NOMO-1 (cell line): ENCODE measurements around the gene TBKBP1.
"Not testable (repeated sequence)": the region's sequence is repeated elsewhere in the genome, so short reads cannot be mapped to it uniquely, and the experiment has no call there.

Experiments used
- DNase-seq, 2 experiments: peaks; one replicate each; lab custom pipeline; 2025; ENCODE audit not compliant: unreplicated experiment in 2 of 2; lab: John Stamatoyannopoulos, UW

Gene TBKBP1

DNA sequence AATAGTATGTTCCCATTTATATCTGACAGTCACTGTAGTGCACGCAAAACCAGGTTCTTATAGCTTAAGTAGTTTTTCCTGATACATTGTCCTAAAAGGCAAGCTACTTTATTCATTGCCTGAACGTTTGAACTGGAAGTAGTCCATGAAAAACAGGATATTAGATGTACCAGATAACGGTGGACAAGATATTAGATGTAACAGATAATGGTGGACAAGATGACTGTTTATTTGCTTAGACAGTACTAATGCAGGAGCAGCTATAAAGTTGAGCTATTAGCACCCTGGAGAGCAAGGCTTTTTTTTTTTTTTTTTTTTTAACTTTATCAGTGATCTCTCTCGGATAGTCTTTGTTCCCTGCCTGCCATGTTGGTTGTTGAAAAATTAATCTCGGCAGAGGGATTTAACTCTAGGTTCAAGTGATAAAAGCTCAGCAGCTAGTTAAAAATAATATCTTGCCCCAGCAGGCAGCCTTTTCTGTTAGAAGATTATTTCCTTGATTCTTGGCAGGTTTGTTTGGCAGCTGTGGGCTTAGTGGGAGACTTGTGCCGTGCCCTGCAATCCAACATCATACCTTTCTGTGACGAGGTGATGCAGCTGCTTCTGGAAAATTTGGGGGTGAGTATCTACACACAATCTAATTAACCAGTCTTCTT lies 17.3 kb upstream of the TBKBP1 start:
- no peak for DNase-seq

DNA sequence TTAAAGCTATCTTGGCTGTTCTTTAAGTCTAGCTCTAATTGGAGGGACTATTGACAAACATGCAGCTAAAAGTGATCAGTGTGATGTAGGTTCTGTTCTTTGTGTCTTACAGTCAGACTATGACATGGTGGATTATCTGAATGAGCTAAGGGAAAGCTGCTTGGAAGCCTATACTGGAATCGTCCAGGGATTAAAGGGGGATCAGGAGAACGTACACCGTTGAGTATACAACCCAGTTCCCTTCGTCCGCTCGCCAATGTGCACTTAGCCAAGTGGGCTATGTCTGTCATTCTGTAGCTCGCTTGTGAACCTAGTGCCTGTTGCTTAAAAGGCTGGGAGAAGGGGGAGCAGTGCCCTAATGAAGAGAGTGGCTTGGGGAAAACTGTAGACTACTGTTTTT lies 15.8 kb upstream of the TBKBP1 start:
- no peak for DNase-seq

DNA sequence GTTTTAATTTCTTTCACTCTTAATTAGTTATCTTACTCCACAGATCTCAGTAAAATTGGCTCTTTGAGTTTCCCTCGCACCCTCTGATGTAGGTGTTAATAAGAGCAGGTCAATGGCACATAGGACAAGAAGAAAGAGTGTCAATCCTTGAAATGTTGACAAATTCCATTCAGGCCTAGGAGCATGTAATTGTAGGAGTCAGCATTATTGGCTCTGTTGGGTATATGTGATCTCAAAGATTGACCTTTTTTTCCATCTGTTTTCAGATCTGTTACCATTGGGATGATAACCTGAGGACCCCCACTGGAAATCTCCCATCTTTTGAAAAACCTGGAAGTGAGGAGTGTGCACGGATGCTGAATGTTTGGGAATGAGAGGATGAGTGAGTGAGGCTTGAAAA lies 11.8 kb upstream of the TBKBP1 start:
- no peak for DNase-seq

GRCh38 chr17:47682727-47683126 lies 11.2 kb upstream of the TBKBP1 start:
- DNase-seq: not testable (repeated sequence)

GRCh38 chr17:47684025-47684424 lies 9.9 kb upstream of the TBKBP1 start:
- DNase-seq: no peak

DNA sequence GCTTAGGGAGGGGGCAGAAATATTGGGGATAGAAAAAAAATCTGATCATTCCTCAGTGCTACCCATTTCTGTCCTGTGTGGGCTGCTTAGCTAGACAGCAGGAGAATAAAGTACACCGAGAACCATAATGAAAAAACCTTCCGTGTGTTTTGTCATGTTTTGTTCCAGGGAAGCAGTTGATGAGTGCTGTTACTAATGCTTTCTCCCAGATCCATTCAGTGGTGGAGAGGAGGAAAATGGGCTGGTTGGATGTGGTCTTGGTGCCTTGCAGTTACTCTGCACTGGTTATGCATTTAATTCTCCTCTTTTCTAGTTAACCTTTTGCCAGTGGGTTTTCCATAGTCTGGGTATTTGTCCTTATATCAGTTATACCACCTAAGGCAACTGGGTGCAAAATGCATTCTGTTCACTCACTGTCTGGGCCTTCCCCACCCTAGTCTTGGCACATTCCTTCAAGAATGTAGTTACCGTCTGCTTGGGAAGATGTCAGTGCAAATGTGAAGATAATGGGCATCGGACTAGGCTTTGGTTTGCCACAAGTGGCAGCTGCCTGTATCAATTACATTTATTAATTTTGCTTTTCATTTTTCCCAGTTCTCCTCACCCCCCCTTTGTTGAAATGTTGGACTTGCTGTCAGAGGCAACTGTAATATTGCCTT lies 9.3 kb upstream of the TBKBP1 start:
- no peak for DNase-seq

DNA sequence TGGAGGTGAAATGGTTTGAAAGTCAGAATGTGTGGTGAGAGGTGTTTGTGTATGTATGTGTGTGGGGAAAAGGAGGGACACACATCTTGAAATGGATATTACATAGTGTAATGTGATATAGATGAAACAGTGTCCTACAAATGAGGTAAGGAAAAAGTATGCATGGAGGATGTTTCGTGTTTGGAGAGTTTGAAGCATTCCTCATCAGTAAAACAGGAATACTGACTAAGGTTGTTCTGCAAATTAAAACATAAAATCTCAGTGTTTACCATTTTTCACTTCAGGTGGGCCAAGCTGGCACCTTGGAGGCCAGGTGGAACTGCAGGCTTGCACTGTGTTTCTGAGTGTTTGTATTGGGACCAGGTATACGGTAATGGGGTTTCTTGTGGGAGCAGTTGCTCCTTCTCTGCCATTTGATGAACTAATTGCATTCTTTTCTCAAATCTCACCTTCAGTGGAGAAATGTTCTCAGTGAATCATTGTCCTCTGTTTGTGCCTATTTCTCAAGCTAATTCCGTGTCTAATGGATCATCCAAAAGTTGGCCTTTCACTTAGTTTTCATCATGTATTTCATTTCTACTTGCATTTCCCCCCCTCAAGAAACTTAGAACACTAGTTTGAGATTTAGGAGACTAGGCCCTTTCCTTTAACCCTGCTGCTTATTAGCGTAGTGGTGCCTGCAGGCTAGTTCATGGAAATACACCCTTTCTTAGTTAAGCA lies 8.2 kb upstream of the TBKBP1 start:
- DNase-seq: no peak

DNA sequence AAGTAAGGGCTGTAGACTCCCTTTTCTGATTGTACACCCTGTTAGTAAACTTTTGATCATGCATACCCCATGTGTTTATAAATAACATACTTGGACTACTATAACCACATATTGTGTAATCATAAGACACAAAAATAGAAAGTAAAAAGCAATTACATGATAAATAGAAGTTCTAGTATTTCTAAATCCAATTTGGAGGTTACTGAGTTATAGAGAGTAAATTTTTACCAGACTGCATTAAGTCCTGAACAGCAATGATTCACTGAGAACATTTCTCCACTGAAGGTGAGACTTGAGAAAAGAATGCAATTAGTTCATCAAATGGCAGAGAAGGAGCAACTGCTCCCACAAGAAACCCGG lies 7.7 kb upstream of the TBKBP1 start:
- DNase-seq: no peak

GRCh38 chr17:47686664-47687327 lies 7.2 kb upstream of the TBKBP1 start:
- no peak for DNase-seq

GRCh38 chr17:47687328-47687690 lies 6.7 kb upstream of the TBKBP1 start:
- DNase-seq: no peak

DNA sequence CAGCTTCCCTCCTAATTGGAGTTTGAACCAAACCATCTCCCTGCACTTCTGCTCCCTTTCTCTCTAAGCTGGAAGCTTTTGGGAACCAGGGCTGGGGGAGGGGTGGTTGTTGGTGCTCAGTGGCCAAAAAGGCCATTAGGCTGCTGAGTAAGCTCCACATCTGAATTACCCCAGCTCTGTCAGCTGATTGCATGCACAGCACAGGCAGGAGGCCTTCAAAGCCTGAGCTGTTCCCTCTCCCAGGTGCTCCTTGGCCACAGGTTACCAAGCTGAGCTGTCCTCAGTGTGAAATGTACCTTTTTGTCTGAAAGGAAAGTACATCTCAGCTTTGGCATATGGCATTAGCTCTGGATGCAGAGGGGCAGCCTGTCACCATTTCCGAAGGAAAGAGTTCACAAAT lies 6.2 kb upstream of the TBKBP1 start:
- no peak for DNase-seq

DNA sequence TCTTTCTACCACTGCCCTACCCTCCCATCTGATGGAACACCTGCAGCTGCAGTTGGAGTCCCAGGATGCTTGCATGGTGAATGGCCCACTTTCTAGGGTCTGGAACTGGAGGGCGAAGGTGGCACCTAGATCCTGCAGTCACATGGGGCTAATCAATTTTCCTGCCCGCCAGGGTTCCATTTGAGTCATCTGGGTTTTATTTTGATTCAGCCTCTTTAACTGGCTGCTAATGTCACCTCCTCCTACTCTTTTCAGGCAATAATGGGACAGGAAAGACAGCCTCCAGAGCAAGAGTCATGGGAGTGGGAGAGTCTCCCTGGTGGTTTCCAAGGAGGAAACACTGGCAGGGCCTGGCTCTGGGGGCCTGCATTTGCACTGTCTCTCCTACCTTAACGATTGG lies 3.8 kb upstream of the TBKBP1 start:
- no peak for DNase-seq

- DNase-seq: no peak
Observed at GRCh38 chr17:47692137-47692894, 1.6 kb upstream of the TBKBP1 start.

DNA sequence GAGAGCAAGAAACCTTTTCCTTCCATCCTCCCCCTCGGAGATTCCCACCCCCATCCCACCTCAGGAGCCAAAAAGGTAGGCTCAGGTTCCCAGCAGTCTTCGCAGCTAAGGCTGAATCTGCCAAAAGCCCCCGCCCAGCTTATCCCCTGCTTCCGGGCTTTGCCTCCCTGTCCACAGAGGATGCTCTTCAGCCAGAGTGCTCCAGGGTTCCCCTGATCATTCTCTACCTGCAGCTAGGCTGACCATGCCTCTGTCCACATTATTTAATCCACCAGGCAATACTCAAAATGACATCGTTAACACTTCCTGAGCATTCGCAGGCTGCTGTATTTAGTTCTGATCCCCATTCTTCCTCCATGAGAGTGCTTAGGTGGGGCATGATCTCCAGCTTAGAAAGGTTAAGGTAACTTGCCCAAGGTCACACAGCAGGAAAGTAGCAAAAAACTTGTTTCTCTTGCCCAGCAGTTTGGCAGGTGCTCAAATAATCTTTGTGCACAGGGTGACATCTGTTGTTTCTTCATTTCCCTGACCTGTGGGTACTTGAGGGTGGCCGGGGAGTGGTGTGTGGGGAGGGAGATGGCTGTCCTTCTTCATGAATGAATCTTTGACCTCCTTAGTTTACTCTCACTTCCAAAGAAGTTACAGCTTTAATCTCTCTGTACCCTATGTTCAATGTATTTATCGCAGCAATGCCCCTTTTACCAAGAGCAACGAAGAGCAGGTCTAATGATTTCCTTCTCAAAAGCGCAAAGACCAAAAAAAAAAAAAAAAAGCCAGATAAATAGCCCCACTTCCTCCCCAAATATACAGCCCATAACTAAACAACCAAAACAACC lies 848 bp upstream of the TBKBP1 start:
- no peak for DNase-seq

DNA sequence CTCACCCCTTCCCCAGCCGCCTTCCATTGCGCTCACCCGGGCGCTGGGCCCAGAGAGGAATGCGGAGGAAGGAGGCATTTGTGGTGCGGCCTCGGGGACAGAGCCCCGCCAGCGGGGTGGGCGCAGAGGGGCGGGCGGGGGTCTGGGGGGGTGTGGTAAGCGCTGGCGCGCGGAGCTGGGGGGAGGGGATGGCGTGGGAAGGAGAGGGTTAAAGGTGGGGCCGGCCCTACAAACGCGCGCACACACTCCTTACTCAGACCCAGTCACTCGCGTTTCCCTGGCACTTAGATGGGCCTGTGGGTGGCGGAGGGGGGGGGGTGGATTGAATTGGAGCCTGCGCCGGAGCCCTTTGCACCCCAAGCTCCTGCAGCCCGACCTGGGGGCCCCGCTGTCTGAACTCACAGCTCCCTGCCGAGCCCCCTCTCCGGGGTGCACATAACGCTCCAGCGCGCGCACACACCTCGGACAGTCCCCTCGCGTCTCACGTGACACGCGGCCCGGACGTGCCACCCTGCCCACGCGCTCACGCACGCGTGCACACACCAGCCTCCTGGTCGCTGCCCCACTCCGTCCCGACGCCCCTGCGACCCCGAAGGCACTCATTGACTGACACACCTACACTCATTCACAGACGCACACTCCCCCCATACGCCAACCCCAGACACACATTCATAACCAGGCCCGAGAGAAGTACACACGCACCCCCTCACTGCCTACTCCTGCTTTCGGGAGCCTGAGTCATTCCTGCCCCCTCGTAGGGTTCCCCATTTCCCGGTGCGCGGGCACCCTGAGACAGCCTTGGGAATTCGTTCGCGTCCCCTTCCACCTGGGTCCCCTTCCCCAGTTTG lies 844 bp downstream of the TBKBP1 start:
- peak; percentile 57 to 67 for DNase-seq

DNA sequence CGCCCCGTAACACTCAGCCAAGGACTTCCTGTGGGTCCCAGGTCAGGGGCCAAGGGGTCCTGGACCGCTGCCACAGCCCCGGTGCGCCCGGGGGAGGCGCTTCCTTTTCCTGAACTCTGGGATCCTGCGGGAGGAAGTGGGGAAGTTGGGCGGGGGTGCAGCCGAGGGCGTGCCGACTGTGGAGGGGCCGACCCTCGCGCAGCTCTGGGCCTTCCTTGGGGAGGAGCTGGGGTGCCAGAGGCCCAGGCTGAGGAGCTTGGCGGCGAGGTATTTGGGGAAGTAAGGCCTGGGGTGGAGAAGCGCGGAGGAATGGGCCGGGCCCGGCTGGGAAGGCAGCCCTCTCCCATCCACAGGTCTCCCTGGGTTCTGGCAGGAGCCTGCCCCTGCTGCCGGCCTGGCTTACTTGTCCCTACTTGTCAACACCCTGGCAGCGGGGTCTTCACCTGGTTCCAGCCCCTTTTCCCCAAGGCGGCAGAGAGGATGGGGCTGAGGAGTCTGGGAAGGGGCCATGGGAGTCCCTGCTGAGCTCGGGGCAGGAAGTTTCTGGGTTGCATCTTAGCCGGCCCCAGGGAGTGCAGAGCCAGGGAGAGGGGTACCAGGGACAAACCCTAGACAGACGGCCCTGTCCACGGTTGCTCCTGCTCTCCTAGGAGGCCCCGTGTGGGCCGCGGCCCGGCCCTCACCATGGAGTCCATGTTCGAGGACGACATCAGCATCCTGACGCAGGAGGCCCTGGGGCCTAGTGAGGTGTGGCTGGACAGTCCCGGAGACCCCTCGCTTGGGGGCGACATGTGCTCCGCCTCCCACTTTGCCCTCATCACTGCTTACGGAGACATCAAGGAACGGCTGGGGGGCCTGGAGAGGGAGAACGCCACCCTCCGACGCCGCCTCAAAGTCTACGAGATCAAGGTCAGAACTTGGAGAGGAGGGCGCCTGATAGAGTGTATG lies 1.7 kb downstream of the TBKBP1 start:
- DNase-seq: peak; percentile 51 to 64

- no peak for DNase-seq
Observed at GRCh38 chr17:47696717-47697642, 3.0 kb downstream of the TBKBP1 start.
